ENCODE results near the gene MAGI2. TPM values are rescaled to one million over a fixed set of nuclear protein-coding genes. Genes with fewer than 3 reads are reported as not detected.
"Not testable (repeated sequence)": the region's sequence is repeated elsewhere in the genome, so short reads cannot be mapped to it uniquely, and the experiment has no call there.

MAGI2 gene
- total RNA-seq, 2 donors from 2014 or later = 18.3 to 31.8 TPM

- Histone ChIP-seq H3K4me1 (ENCODE audit: control insufficient read depth in 1 of 2, low read depth in 2 of 2) (no peaks in the 10 kb centered on the region), H3K4me3 (no peak overlapping the region), H3K27ac (no peak overlapping the region), H3K27me3 (replicated peaks; ENCODE audit: insufficient read depth) (no peaks in the 10 kb centered on the region), H3K36me3 (no peaks in the 10 kb centered on the region), H3K9me3 (no peaks in the 10 kb centered on the region)
- ATAC-seq (ENCODE audit: insufficient number of reproducible peaks, low FRiP score, low read depth) = no peak
- DNase-seq (ENCODE audit: low spot score) = no peak
- TF ChIP-seq CTCF (IDR thresholded peaks at IDR 0.05) = no peak
These were observed 874.8 kb downstream of the MAGI2 start for GRCh38 chr7:78578686-78579085.

- not testable (repeated sequence) for H3K27ac ChIP-seq; H3K36me3 ChIP-seq; DNase-seq (ENCODE audit: low spot score); H3K27me3 ChIP-seq (replicated peaks; ENCODE audit: insufficient read depth); H3K9me3 ChIP-seq; H3K4me1 ChIP-seq (ENCODE audit: control insufficient read depth in 1 of 2, low read depth in 2 of 2); ATAC-seq (ENCODE audit: insufficient number of reproducible peaks, low FRiP score, low read depth); H3K4me3 ChIP-seq
These were observed 876.1 kb downstream of the MAGI2 start for GRCh38 chr7:78577174-78577952.

DNA sequence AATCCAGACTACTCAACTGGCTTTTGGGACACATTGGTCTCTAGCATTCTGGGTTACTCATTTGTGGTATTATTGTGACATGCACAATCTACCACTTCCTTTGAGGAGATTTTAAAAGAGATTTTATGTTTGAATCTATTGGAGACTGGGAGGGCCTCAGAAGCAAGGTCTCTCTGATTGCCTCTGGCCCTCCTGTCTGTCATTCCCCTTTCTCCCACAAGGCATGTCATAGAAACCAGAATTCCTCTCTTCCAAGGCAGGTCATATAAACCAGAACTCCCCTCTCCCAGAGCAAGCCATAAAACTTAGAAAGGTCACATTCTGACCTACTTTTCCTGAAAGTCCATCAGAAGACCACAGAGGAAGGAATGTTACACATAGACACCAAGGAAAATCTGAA, 877.2 kb downstream of the MAGI2 start:
- Histone ChIP-seq H3K36me3 (no peaks in the 10 kb centered on the region), H3K27ac (no peak overlapping the region), H3K27me3 (replicated peaks; ENCODE audit: insufficient read depth) (no peaks in the 10 kb centered on the region), H3K4me1 (ENCODE audit: control insufficient read depth in 1 of 2, low read depth in 2 of 2) (no peaks in the 10 kb centered on the region), H3K9me3 (no peaks in the 10 kb centered on the region), H3K4me3 (no peak overlapping the region)
- ATAC-seq (ENCODE audit: insufficient number of reproducible peaks, low FRiP score, low read depth) (no peak), DNase-seq (ENCODE audit: low spot score) (no peak)
- no peak for TF ChIP-seq CTCF (IDR thresholded peaks at IDR 0.05)

DNA sequence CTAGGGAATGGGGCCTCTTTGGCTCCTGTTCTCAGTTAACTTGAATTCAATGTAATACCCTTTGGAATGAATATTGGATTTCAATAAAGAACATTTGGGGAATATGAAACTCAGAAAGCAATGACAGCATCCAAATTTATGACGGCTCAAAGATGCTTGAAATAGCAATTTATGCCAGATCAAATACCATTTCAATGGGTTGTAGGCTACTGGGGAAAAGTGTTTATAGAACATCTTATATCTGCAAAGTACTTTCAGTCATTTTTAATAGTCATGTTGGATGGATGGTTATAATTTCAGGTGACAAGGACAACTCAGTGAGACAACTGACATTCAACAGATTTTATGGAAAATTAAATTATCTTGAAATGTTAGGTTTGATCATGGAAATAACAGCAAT, 882.2 kb downstream of the MAGI2 start:
- no peaks in the 10 kb centered on the region for H3K9me3 ChIP-seq
- no peak for DNase-seq (ENCODE audit: low spot score)
- no peak overlapping the region for H3K4me3 ChIP-seq
- H3K4me1 ChIP-seq (ENCODE audit: control insufficient read depth in 1 of 2, low read depth in 2 of 2) = peaks cover 0 to 20% of the 10 kb centered on the region in 2 donors
- no peak overlapping the region for H3K27ac ChIP-seq
- no peak for ATAC-seq (ENCODE audit: insufficient number of reproducible peaks, low FRiP score, low read depth)
- no peaks in the 10 kb centered on the region for H3K36me3 ChIP-seq
- H3K27me3 ChIP-seq (replicated peaks; ENCODE audit: insufficient read depth) = no peaks in the 10 kb centered on the region
- TF ChIP-seq CTCF (IDR thresholded peaks at IDR 0.05) = no peak

DNA sequence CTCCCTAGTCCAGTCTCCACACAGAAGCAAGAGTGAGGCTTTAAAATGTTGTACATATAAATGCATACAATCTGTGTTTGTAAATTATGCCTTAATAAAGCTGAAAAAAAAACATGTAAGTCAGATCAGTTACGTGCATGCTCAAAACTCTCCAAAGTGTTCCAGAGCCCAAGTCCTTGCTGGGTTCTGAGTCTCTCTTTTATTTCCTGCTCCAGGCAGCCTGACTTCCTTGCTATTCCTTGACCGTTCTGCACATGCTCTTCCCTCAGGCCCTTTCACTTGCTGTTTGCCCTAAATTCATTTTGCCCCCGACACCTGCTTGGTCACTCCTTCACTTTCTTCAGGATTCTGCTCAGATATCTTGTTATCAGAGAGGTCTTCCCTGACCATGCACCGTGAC, 884.8 kb downstream of the MAGI2 start:
- no peaks in the 10 kb centered on the region for H3K9me3 ChIP-seq
- H3K4me3 ChIP-seq = no peak overlapping the region
- DNase-seq (ENCODE audit: low spot score) (no peak), ATAC-seq (ENCODE audit: insufficient number of reproducible peaks, low FRiP score, low read depth) (no peak)
- no peak overlapping the region for H3K27ac ChIP-seq
- no peaks in the 10 kb centered on the region for H3K36me3 ChIP-seq
- H3K4me1 ChIP-seq (ENCODE audit: control insufficient read depth in 1 of 2, low read depth in 2 of 2) = peaks cover 0 to 20% of the 10 kb centered on the region in 2 donors
- H3K27me3 ChIP-seq (replicated peaks; ENCODE audit: insufficient read depth) = no peaks in the 10 kb centered on the region
- TF ChIP-seq CTCF (IDR thresholded peaks at IDR 0.05) = no peak

DNA sequence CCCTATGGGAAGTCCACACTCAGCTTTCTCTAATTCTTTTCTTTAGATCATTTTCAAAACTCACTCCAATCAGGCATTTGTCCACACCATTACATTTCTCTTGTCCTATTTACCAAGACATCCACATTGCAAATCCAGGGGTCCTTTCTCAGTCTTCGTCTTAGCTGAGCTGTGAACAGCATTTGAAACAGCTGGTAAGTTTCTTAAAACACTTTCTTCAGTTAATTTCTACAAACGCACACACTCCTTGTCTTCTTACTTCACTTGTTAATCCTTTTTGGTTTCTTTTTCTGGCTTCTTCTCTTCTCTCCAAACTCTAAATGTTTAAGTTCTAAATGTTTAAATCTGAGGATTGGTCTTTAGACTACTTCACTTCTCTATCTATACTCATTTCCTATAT, 885.6 kb downstream of the MAGI2 start:
- Histone ChIP-seq H3K36me3 (no peaks in the 10 kb centered on the region), H3K27ac (no peak overlapping the region), H3K27me3 (replicated peaks; ENCODE audit: insufficient read depth) (no peaks in the 10 kb centered on the region), H3K4me3 (no peak overlapping the region), H3K4me1 (ENCODE audit: control insufficient read depth in 1 of 2, low read depth in 2 of 2) (peaks cover 0 to 20% of the 10 kb centered on the region in 2 donors), H3K9me3 (no peaks in the 10 kb centered on the region)
- DNase-seq (ENCODE audit: low spot score) = no peak
- no peak for TF ChIP-seq CTCF (IDR thresholded peaks at IDR 0.05)
- ATAC-seq (ENCODE audit: insufficient number of reproducible peaks, low FRiP score, low read depth) = no peak
